Measurements from ENCODE around the gene VEGFC.

The VEGFC gene

DNA sequence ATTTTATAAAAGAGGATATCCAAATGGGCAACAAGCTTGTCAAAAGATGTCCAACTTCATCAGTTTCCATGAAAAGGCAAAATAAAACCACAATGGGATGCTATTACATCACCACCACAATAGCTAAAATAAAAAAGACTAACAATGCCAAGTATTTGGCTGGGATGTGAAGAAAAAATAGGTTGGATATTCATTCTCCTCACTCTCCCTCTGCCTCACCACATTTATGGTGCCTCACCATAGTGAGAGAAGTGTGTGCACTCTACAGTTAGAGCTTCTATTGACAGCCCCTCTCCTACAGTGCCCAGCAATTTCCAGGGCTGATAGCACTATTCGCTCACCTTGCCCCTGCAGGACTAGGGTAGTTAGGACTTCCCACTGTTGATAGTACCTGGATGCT lies 25.5 kb downstream of the VEGFC start:
- TF ChIP-seq, protein P1, sequence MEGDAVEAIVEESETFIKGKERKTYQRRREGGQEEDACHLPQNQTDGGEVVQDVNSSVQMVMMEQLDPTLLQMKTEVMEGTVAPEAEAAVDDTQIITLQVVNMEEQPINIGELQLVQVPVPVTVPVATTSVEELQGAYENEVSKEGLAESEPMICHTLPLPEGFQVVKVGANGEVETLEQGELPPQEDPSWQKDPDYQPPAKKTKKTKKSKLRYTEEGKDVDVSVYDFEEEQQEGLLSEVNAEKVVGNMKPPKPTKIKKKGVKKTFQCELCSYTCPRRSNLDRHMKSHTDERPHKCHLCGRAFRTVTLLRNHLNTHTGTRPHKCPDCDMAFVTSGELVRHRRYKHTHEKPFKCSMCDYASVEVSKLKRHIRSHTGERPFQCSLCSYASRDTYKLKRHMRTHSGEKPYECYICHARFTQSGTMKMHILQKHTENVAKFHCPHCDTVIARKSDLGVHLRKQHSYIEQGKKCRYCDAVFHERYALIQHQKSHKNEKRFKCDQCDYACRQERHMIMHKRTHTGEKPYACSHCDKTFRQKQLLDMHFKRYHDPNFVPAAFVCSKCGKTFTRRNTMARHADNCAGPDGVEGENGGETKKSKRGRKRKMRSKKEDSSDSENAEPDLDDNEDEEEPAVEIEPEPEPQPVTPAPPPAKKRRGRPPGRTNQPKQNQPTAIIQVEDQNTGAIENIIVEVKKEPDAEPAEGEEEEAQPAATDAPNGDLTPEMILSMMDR (IDR thresholded peaks at IDR 0.05; ENCODE audit: low read depth, low read length): no peak
- no peaks in the 10 kb centered on the region for H3K36me3 ChIP-seq
- no peaks in the 10 kb centered on the region for H3K4me1 ChIP-seq

DNA sequence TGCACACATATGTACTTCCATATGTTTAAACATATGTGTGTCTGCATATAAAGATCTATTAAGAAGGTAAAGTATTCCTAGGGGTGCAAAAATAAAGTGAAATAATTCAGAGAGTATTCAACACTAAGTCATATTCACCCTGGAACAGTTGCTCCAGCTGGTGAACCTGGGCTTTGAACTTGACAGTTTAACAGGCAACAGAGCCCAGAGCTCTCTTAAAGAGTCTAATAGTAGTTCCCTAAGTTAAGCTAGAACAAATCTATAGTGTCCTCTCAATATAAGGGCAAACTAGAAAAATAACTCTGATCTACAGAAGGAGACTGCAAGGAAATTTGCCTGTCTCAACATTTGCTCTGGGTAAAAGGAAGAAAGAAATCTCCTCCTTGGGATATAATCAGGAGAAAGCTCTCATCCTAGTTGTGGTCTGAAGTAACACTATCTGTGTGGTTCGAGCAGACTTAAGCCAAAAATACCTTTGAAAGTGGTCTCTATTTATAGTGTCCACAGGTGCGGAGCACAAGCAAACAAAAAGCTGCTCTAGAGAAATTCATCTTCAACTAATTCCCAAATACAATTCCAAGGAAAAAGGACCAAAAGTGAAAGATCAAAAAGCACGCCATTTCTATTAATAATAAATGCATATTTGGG lies 29.9 kb downstream of the VEGFC start:
- no peaks in the 10 kb centered on the region for H3K4me1 ChIP-seq
- TF ChIP-seq, protein P1 (IDR thresholded peaks at IDR 0.05; ENCODE audit: low read depth, low read length): no peak

More for the DNA sequence above, 25.5 kb downstream of the VEGFC start:
- Histone ChIP-seq H3K27me3 (no peaks in the 10 kb centered on the region), H3K4me3 (ENCODE audit: low read depth, low read length) (no peak overlapping the region), H3K9me3 (no peaks in the 10 kb centered on the region)
- DNase-seq: no peak

DNA sequence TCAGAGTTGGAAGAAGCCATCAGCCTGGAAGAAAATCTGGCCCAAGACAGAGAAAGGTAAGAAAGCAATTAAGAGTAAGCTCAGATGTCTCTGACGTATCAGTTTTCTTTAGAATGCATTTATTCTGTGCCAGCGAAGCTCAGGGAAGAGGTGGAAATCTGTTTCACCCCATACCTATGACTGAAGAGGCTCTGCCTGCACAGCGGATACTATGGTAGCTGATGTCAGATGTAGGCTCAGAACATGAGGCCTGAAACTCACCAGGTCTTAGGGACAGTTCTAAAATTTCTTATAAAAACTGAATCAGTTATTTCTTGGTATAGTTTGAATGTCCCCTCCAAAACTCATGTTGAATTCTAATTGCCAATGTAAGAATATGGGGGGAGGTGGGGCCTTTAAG lies 30.9 kb downstream of the VEGFC start:
- TF ChIP-seq, protein P1 (IDR thresholded peaks at IDR 0.05; ENCODE audit: low read depth, low read length): no peak
- Histone ChIP-seq H3K4me3 (ENCODE audit: low read depth, low read length) (no peak overlapping the region), H3K9me3 (no peaks in the 10 kb centered on the region), H3K27me3 (no peaks in the 10 kb centered on the region), H3K36me3 (no peaks in the 10 kb centered on the region), H3K4me1 (no peaks in the 10 kb centered on the region)
- DNase-seq: no peak

More for the DNA sequence above, 29.9 kb downstream of the VEGFC start:
- no peaks in the 10 kb centered on the region for H3K36me3 ChIP-seq
- no peak for DNase-seq
- H3K9me3 ChIP-seq: no peaks in the 10 kb centered on the region
- H3K27me3 ChIP-seq: no peaks in the 10 kb centered on the region
- H3K4me3 ChIP-seq (ENCODE audit: low read depth, low read length): no peak overlapping the region

DNA sequence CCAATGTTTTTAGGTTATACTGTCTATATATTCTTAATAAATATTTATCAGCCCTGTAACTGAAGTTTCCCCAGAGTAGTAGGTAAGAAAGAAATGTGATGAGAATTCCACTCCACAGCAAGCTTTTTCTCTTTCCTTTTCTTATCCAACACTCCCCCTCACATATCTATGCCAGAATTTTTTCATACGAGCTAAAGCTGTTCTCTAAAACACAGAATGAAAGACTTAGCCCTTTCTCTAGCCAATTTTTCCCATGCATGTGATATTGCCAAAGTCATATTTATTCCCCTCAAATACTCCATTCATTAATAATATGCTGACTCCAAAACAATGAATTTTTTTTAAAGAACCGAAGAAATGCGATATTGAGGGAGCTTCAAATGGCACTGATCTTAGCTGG lies 32.3 kb downstream of the VEGFC start:
- no peak overlapping the region for H3K4me3 ChIP-seq (ENCODE audit: low read depth, low read length)
- TF ChIP-seq, protein P1 (IDR thresholded peaks at IDR 0.05; ENCODE audit: low read depth, low read length): no peak
- H3K27me3 ChIP-seq: no peaks in the 10 kb centered on the region
- no peaks in the 10 kb centered on the region for H3K36me3 ChIP-seq
- DNase-seq: no peak
- no peaks in the 10 kb centered on the region for H3K4me1 ChIP-seq
- H3K9me3 ChIP-seq: no peaks in the 10 kb centered on the region

DNA sequence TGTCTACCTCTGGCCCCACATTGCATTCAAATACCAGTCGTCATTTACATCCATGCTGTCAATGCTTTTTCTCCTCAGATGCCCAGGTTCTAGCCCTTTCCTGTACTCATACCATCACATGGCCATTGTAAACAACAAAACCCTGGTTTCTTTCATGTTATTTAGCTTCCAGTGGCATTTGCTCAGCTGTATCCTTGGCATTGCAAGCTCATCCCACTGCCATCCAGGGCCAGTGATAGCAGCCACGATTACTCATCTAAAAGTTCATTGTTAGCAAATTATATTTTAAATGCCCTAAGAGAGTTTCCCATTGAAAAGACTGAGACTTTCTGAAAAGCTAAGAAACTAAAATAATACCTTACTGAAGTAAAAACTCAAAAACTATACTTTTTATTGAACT lies 34.0 kb downstream of the VEGFC start:
- no peaks in the 10 kb centered on the region for H3K9me3 ChIP-seq
- no peaks in the 10 kb centered on the region for H3K4me1 ChIP-seq
- TF ChIP-seq, protein P1 (IDR thresholded peaks at IDR 0.05; ENCODE audit: low read depth, low read length): no peak
- H3K27me3 ChIP-seq: no peaks in the 10 kb centered on the region
- no peak for DNase-seq
- H3K36me3 ChIP-seq: no peaks in the 10 kb centered on the region
- H3K4me3 ChIP-seq (ENCODE audit: low read depth, low read length): no peak overlapping the region

DNA sequence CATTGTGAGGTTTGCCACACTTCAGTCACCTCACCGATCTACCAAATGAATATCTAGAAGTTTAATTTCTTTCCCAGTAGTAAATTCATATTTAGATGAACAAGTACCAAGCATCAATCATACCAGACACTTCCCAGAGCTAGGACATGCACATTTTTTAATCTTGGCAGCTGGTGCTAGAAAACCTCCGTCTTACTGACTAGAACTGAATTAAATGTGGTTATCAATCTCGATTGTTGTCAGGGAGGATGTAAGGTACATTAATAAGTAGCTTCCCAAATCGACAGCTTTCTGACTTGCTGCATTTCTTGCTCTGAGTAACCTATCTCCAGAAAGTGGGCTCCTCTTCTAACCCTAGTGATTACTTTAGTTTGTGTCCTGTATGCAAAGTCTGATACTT lies 34.4 kb downstream of the VEGFC start:
- DNase-seq: no peak
- Histone ChIP-seq H3K4me3 (ENCODE audit: low read depth, low read length) (no peak overlapping the region), H3K36me3 (no peaks in the 10 kb centered on the region), H3K27me3 (no peaks in the 10 kb centered on the region), H3K4me1 (no peaks in the 10 kb centered on the region), H3K9me3 (no peaks in the 10 kb centered on the region)
- TF ChIP-seq, protein P1 (IDR thresholded peaks at IDR 0.05; ENCODE audit: low read depth, low read length): no peak

Measured in BE2C (cell line).